Measurements from ENCODE around the gene SNRPA.
"Not testable (repeated sequence)": the region's sequence is repeated elsewhere in the genome, so short reads cannot be mapped to it uniquely, and the experiment has no call there.

Gene SNRPA

DNA sequence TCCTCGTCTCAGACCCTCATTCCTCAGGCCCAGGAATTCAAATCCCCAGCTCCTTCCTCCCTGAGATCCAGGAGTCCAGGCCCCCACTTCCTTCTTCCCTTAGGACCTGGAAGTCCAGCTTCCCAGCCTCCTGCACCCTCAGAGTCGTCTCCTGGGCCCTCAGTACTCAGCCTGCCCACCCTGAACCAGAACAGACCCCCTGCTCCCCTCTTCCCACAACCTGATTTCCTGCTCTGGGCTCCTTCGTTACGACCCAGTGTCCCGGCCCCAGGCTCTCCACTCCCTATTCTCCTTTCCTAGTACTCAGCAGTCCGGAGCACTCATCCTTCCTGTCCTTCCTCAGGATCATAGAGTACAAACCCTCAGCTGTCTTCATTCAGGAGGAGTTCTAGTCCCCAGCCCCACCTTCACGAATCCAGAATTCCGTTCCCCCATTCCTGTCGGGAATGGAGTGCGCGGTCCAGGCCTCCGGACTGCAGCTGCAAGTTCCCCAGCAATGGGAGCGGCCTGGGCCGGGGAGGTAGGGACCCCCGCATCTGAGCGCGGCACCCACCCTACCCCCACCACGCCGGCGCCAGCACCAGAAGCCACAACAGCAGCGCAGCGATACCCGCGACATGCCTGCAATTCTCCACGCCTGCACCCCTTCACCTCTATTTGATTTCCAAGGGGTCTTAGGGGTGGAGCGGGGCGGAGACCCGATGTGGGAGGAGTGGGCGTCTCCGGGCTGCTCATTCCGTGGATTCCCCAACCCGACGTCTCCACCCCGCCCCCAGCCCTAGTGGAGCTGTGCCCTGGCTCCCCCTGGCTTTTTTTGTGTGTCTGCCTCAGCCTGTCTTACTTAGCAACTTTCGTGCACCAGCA, 60.7 kb downstream of the SNRPA start:
- DNase-seq (ENCODE audit: low read depth), result no peak
- TF ChIP-seq, protein P1, sequence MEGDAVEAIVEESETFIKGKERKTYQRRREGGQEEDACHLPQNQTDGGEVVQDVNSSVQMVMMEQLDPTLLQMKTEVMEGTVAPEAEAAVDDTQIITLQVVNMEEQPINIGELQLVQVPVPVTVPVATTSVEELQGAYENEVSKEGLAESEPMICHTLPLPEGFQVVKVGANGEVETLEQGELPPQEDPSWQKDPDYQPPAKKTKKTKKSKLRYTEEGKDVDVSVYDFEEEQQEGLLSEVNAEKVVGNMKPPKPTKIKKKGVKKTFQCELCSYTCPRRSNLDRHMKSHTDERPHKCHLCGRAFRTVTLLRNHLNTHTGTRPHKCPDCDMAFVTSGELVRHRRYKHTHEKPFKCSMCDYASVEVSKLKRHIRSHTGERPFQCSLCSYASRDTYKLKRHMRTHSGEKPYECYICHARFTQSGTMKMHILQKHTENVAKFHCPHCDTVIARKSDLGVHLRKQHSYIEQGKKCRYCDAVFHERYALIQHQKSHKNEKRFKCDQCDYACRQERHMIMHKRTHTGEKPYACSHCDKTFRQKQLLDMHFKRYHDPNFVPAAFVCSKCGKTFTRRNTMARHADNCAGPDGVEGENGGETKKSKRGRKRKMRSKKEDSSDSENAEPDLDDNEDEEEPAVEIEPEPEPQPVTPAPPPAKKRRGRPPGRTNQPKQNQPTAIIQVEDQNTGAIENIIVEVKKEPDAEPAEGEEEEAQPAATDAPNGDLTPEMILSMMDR (IDR thresholded peaks at IDR 0.05; ENCODE audit: control insufficient read depth, extremely low read depth, insufficient read depth), result no peak
- no peak overlapping the region for H3K4me3 ChIP-seq (ENCODE audit: low read depth, low read length)

DNA sequence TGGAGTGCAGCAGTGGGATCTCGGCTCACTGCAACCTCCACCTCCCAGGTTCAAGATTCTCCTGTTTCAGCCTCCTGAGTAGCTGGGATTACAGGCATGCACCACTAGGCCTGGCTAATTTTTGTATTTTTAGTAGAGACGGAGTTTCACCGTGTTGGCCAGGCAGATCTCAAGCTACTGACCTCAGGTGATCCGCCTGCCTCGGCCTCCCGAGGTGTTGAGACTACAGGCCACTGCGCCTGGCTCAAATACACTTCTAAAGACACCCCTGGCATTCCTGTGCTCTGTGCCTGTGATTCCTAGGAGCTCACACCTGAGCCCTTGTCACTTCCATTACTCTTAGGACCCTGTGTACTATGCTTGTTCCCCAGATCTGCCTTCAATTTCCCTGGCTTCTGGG, 61.6 kb downstream of the SNRPA start:
- DNase-seq (ENCODE audit: low read depth); H3K4me3 ChIP-seq (ENCODE audit: low read depth, low read length): not testable (repeated sequence)

DNA sequence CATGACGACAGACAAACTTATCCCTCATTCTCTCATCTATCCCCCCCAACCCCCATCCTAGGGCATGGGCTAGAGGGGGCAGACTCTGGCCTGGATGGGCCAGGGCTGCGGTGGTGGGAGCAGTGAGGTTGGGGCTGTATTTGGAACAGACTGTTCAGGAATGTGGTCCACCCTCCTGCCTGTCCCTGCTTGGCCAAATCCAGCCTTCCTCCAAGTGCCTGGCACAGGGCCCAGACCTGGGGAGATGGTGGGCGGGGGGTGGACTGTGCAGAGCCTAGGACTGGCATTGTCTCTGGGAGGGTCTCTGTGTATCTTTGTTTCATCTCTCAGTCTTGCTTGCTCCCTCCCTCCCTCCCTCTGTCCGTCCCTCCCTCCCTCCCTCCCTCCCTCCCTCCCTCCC, 62.2 kb downstream of the SNRPA start:
- TF ChIP-seq, protein P1 (IDR thresholded peaks at IDR 0.05; ENCODE audit: control insufficient read depth, extremely low read depth, insufficient read depth), result no peak
- no peak overlapping the region for H3K4me3 ChIP-seq (ENCODE audit: low read depth, low read length)
- DNase-seq (ENCODE audit: low read depth), result no peak
